RWPE1 (cell line): ENCODE data around the gene GPC3.

Experiments
- CTCF ChIA-PET: fragments of 350-600 bp; sonication (Branson Sonifier 250); formaldehyde crosslinking; extraction: SDS; loops from one replicate; lab custom pipeline; 2021; lab: Yijun Ruan, JAX
- POLR2A ChIA-PET: fragments of 400-600 bp; formaldehyde crosslinking; extraction: SDS; loops from one replicate; lab custom pipeline; 2020; ENCODE audit warnings: antibody characterized with exemption; ENCODE audit not compliant: low non-redundant PET; lab: Yijun Ruan, JAX
- DNase-seq: peaks from one replicate; pipeline ENCODE4 v3.0.0; 2012; ENCODE audit warnings: low spot score
- H3K27ac ChIP-seq: fragments of 450-650 bp; 2 replicates; pipeline ENCODE4 v1.5.1; 2017
- CTCF ChIP-seq: fragments of 450-650 bp; conservative IDR thresholded peaks from 2 replicates; pipeline ENCODE4 v1.5.1; 2017; ENCODE audit warnings: low read depth, mild to moderate bottlenecking

GPC3 gene

GRCh38 chrX:133953078-133953477 lies 32.3 kb downstream of the GPC3 start:
- ChIA-PET CTCF (no interaction called here), POLR2A (no interaction called here)
- H3K27ac ChIP-seq = no peak overlapping the region
- no peak for DNase-seq
- no peak for TF ChIP-seq CTCF

GRCh38 chrX:133951098-133951497 lies 34.3 kb downstream of the GPC3 start:
- DNase-seq = no peak
- CTCF ChIA-PET = no interaction called here
- H3K27ac ChIP-seq = no peak overlapping the region
- TF ChIP-seq CTCF = no peak
- POLR2A ChIA-PET = interaction anchor here (0.8 kb wide), 1 partner anchor 15 kb away, joined by 3 read pairs; no protein-coding TSS in a partner anchor

GRCh38 chrX:133950214-133950613 lies 35.2 kb downstream of the GPC3 start:
- no peak for DNase-seq
- ChIA-PET POLR2A (no interaction called here), CTCF (no interaction called here)
- no peak overlapping the region for H3K27ac ChIP-seq
- no peak for TF ChIP-seq CTCF

GRCh38 chrX:133948895-133949294 lies 36.5 kb downstream of the GPC3 start:
- no peak for TF ChIP-seq CTCF
- H3K27ac ChIP-seq = no peak overlapping the region
- ChIA-PET CTCF (no interaction called here), POLR2A (no interaction called here)
- no peak for DNase-seq

DNA sequence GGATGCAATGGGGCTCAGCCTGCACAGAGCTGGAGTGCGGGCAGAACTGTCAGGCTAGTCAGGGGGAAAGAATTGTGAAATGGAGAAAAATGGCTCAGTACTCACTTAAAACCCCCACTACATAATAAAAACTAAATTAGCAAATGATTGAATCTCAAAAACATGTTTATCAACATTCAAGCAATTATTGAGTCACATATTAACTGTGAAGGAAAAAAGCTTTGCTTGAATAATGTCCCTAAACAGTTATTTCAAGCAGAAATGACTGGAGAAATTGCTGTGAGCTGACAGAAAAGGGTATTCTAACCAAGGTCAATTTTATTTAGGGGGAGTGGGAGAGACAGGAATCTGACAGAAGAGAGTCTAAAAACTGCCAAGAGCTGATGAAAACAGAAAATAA lies 37.4 kb downstream of the GPC3 start:
- TF ChIP-seq CTCF = no peak
- H3K27ac ChIP-seq = no peak overlapping the region
- DNase-seq = no peak
- CTCF ChIA-PET = interaction anchor here (0.6 kb wide), 1 partner anchor 9 kb away, joined by 8 read pairs; no protein-coding TSS in a partner anchor
- POLR2A ChIA-PET = no interaction called here

DNA sequence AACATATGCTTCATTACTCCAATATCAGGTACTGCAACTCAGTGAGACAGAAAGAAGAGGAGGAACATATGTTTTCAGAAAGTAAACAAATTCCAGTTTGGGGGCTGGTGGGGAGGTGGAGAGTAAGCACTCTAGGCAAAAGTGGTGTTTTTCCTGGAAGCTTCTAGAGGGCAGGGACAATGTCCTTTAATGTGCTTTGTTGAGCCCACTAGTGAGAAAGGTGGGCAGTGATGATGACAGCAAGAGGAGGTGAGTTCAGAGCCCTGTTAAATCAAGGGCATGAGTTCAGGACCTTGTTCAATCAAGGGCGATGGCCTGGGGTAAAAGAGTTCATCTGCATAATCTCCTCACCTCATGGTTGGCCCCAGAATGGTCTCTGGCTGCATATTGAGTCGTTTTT lies 38.4 kb downstream of the GPC3 start:
- POLR2A ChIA-PET = no interaction called here
- CTCF ChIA-PET = no interaction called here

More for the DNA sequence above, 38.4 kb downstream of the GPC3 start:
- no peak overlapping the region for H3K27ac ChIP-seq
- DNase-seq = no peak
- TF ChIP-seq CTCF = no peak
